ENCODE data around the gene PLEKHG7. TPM values are rescaled to one million over a fixed set of nuclear protein-coding genes. Genes with fewer than 3 reads are reported as not detected.
A peak's percentile ranks its signal among the peaks of the same experiment; 100 is the strongest.

PLEKHG7 gene
- total RNA-seq, 2 donors from 2014 or later = not detected

DNA sequence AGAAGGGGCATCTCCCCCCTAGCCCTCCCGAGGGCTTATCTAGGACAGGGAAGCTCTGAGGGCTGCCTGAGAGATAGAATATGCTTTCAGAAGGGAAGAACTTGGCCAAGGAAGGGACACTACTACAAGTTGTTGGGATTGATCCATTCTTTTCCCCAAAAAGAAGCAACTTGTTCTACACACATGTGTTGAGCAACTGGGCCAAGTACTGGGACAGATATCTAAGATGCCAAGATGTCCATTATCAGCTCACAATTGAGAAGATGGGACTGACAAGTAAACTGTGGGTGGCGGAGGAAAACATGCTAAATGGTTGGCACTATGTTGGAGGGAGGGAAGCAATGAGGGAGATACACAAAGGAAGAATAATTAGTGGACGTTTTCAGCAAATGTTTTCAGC, 30.9 kb downstream of the PLEKHG7 start:
- no peaks in the 10 kb centered on the region for H3K36me3 ChIP-seq
- H3K4me3 ChIP-seq = no peak overlapping the region
- DNase-seq (ENCODE audit: low spot score) = no peak
- ATAC-seq (ENCODE audit: insufficient number of reproducible peaks, low FRiP score, low read depth) = no peak
- peaks cover 3 to 5% of the 10 kb centered on the region in 2 donors for H3K4me1 ChIP-seq (ENCODE audit: control insufficient read depth in 1 of 2, low read depth in 2 of 2)
- TF ChIP-seq, protein P1, sequence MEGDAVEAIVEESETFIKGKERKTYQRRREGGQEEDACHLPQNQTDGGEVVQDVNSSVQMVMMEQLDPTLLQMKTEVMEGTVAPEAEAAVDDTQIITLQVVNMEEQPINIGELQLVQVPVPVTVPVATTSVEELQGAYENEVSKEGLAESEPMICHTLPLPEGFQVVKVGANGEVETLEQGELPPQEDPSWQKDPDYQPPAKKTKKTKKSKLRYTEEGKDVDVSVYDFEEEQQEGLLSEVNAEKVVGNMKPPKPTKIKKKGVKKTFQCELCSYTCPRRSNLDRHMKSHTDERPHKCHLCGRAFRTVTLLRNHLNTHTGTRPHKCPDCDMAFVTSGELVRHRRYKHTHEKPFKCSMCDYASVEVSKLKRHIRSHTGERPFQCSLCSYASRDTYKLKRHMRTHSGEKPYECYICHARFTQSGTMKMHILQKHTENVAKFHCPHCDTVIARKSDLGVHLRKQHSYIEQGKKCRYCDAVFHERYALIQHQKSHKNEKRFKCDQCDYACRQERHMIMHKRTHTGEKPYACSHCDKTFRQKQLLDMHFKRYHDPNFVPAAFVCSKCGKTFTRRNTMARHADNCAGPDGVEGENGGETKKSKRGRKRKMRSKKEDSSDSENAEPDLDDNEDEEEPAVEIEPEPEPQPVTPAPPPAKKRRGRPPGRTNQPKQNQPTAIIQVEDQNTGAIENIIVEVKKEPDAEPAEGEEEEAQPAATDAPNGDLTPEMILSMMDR (IDR thresholded peaks at IDR 0.05) = no peak
- no peak overlapping the region for H3K27ac ChIP-seq
- H3K27me3 ChIP-seq (replicated peaks; ENCODE audit: insufficient read depth) = no peaks in the 10 kb centered on the region
- H3K9me3 ChIP-seq = no peaks in the 10 kb centered on the region

GRCh38 chr12:92735131-92735721, 32.4 kb downstream of the PLEKHG7 start:
- no peak for DNase-seq (ENCODE audit: low spot score)
- TF ChIP-seq, protein P1 (IDR thresholded peaks at IDR 0.05) = no peak
- H3K27ac ChIP-seq = no peak overlapping the region
- no peaks in the 10 kb centered on the region for H3K27me3 ChIP-seq (replicated peaks; ENCODE audit: insufficient read depth)
- no peaks in the 10 kb centered on the region for H3K36me3 ChIP-seq
- H3K4me3 ChIP-seq = no peak overlapping the region
- peak; percentile 52 for ATAC-seq (ENCODE audit: insufficient number of reproducible peaks, low FRiP score, low read depth)
- H3K4me1 ChIP-seq (ENCODE audit: control insufficient read depth in 1 of 2, low read depth in 2 of 2) = peaks cover 3 to 5% of the 10 kb centered on the region in 2 donors
- no peaks in the 10 kb centered on the region for H3K9me3 ChIP-seq

DNA sequence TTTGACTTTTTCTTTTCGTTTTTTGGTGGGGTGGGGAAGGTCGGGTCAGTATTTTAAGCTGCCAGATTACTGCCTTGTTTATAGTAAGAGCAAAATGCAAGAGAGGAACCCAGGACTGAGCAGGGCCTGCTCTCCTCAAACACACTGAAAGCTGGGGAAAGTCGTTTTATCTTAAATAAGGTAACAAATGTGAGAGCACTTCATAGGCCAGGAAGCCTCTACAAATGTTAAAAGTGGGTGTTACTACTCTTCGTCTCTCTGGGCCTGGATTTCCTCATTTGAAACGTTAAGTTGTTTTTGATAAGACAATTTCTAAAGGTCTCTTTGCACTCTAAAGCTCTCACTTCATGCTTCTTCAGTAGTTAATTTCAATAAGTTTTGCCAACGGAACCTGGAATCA, 33.8 kb downstream of the PLEKHG7 start:
- H3K36me3 ChIP-seq = no peaks in the 10 kb centered on the region
- DNase-seq (ENCODE audit: low spot score) (no peak), ATAC-seq (ENCODE audit: insufficient number of reproducible peaks, low FRiP score, low read depth) (no peak)
- H3K4me1 ChIP-seq (ENCODE audit: control insufficient read depth in 1 of 2, low read depth in 2 of 2) = peaks cover 3 to 5% of the 10 kb centered on the region in 2 donors
- no peak overlapping the region for H3K4me3 ChIP-seq
- H3K9me3 ChIP-seq = no peaks in the 10 kb centered on the region
- TF ChIP-seq, protein P1 (IDR thresholded peaks at IDR 0.05) = no peak
- H3K27ac ChIP-seq = no peak overlapping the region
- H3K27me3 ChIP-seq (replicated peaks; ENCODE audit: insufficient read depth) = no peaks in the 10 kb centered on the region

GRCh38 chr12:92737855-92738850, 35.4 kb downstream of the PLEKHG7 start:
- Histone ChIP-seq H3K4me3 (no peak overlapping the region), H3K27me3 (replicated peaks; ENCODE audit: insufficient read depth) (no peaks in the 10 kb centered on the region), H3K9me3 (no peaks in the 10 kb centered on the region), H3K27ac (no peak overlapping the region), H3K4me1 (ENCODE audit: control insufficient read depth in 1 of 2, low read depth in 2 of 2) (peaks cover 3 to 5% of the 10 kb centered on the region in 2 donors), H3K36me3 (no peaks in the 10 kb centered on the region)
- DNase-seq (ENCODE audit: low spot score) (no peak), ATAC-seq (ENCODE audit: insufficient number of reproducible peaks, low FRiP score, low read depth) (no peak)
- TF ChIP-seq, protein P1 (IDR thresholded peaks at IDR 0.05) = no peak

- ATAC-seq (ENCODE audit: insufficient number of reproducible peaks, low FRiP score, low read depth) (no peak), DNase-seq (ENCODE audit: low spot score) (no peak)
- Histone ChIP-seq H3K36me3 (no peaks in the 10 kb centered on the region), H3K27me3 (replicated peaks; ENCODE audit: insufficient read depth) (no peaks in the 10 kb centered on the region), H3K9me3 (no peaks in the 10 kb centered on the region), H3K4me1 (ENCODE audit: control insufficient read depth in 1 of 2, low read depth in 2 of 2) (peaks cover 3 to 5% of the 10 kb centered on the region in 2 donors), H3K4me3 (no peak overlapping the region), H3K27ac (no peak overlapping the region)
- TF ChIP-seq, protein P1 (IDR thresholded peaks at IDR 0.05) = no peak
These were observed 36.3 kb downstream of the PLEKHG7 start for GRCh38 chr12:92739113-92739512.

All from thoracic aorta (tissue), 2 donors.